Fibroblast of the aortic adventitia (primary cell): Measurements from ENCODE around the gene INPP5B. TPM values are rescaled to one million over a fixed set of nuclear protein-coding genes. Genes with fewer than 3 reads are reported as not detected.
"Not testable (repeated sequence)": the region's sequence is repeated elsewhere in the genome, so short reads cannot be mapped to it uniquely, and the experiment has no call there.

ENCODE experiments used
- DNase-seq: peaks from one replicate; pipeline ENCODE4 v3.0.0-alpha.2; 2010; ENCODE audit warnings: low read depth
- H3K4me3 ChIP-seq: 2 replicates; pipeline ENCODE4 v1.5.1; 2011; ENCODE audit warnings: low read depth, mild to moderate bottlenecking, control low read depth, low read length, moderate library complexity
- total RNA-seq: library from RNA; depleted of rRNA; stranded (reverse); fragments of >200 nt; gene quantifications from 2 replicates; pipeline ENCODE4 v1.2.3, GENCODE V29; 2012; ENCODE audit warnings: low replicate concordance
- TF ChIP-seq, protein P1 (sequence below): IDR thresholded peaks from 2 replicates; pipeline ENCODE4 v1.5.1; 2011; ENCODE audit warnings: mild to moderate bottlenecking, low read length, control low read depth, inconsistent platforms; ENCODE audit not compliant: insufficient read depth

INPP5B gene
- total RNA-seq, 1 donor: 35.5 TPM

DNA sequence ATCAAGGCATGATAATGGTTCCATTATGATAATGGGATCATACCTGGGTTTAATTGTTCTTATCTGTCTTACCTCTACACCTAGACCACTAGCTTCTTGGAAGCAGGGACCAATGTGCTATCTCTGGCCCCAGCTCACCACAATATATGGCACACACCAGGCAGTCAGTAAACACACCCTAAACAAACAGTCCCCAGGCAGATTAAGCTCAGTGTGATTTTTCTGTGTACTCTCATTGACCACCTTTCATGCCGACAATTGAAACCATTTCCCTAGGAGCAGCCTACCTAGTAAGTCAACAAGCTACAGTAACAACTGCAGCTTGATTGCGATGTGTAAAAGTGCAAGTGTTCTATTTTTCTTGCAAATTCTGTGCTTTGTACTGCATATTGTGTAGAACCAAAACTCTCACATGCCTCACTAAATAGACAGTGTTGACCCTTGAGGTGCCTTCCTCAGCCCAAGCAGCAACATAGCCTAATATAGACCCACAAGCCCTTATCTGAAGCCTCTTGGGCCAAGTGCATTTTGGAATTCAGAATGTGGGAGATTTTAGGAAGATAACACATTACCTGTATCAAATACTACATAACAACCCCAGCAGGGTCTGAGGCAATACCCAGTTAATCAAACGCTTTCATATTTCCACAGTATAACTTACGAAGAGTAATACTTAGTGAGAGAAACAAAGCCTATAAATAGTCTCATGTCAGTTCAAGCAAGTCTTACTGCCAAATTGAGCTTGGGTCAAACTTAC is 32.0 kb downstream of the INPP5B start:
- H3K4me3 ChIP-seq: no peak overlapping the region
- no peak for DNase-seq
- TF ChIP-seq, protein P1, sequence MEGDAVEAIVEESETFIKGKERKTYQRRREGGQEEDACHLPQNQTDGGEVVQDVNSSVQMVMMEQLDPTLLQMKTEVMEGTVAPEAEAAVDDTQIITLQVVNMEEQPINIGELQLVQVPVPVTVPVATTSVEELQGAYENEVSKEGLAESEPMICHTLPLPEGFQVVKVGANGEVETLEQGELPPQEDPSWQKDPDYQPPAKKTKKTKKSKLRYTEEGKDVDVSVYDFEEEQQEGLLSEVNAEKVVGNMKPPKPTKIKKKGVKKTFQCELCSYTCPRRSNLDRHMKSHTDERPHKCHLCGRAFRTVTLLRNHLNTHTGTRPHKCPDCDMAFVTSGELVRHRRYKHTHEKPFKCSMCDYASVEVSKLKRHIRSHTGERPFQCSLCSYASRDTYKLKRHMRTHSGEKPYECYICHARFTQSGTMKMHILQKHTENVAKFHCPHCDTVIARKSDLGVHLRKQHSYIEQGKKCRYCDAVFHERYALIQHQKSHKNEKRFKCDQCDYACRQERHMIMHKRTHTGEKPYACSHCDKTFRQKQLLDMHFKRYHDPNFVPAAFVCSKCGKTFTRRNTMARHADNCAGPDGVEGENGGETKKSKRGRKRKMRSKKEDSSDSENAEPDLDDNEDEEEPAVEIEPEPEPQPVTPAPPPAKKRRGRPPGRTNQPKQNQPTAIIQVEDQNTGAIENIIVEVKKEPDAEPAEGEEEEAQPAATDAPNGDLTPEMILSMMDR: no peak

DNA sequence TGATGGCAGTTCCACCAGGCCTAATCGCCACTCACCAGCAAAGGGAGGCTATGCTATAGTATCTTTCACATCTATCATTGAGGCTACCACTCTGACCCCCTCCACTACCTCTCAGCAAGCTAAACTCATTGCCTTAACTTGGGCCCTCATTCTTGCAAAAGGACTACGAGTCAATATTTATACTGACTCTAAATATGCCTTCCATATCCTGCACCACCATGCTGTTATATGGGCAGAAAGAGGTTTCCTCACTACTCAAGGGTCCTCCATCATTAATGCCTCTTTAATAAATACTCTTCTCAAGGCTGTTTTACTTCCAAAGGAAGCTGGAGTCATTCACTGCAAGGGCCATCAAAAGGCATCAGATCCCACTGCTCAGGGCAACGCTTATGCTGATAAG is 35.4 kb downstream of the INPP5B start:
- not testable (repeated sequence) for DNase-seq, H3K4me3 ChIP-seq

DNA sequence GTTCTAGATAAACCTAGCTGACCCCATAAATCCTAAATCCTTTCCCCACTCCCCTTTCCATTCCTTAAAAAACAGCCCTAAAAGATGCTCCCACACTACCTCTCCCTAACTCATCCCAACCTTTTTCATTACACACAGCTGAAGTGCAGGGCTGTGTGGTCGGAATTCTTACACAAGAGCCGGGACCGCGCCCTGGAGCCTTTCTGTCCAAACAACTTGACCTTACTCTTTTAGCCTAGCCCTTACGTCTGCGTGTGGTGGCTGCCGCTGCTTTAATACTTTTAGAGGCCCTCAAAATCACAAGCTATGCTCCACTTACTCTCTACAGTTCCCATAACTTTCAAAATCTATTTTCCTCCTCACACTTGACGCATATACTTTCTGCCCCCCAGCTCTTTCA is 36.0 kb downstream of the INPP5B start:
- H3K4me3 ChIP-seq, DNase-seq: not testable (repeated sequence)

DNA sequence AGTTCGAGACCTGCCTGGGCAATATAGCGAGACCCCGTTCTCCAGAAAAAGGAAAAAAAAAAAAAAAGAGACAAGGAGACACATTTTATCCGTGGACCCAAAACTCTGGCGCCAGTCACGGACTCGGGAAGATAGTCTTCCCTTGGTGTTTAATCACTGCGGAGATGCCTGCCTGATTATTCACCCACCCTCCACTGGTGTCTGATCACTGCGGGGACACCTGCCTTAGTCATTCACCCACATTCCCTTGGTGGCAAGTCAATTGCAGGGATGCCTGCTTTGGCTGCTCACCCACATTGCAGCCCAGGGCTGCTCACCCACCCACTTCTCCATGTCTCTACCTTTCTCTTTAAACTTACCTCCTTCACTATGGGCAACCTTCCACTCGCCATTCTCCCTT is 38.3 kb downstream of the INPP5B start:
- not testable (repeated sequence) for DNase-seq, H3K4me3 ChIP-seq

DNA sequence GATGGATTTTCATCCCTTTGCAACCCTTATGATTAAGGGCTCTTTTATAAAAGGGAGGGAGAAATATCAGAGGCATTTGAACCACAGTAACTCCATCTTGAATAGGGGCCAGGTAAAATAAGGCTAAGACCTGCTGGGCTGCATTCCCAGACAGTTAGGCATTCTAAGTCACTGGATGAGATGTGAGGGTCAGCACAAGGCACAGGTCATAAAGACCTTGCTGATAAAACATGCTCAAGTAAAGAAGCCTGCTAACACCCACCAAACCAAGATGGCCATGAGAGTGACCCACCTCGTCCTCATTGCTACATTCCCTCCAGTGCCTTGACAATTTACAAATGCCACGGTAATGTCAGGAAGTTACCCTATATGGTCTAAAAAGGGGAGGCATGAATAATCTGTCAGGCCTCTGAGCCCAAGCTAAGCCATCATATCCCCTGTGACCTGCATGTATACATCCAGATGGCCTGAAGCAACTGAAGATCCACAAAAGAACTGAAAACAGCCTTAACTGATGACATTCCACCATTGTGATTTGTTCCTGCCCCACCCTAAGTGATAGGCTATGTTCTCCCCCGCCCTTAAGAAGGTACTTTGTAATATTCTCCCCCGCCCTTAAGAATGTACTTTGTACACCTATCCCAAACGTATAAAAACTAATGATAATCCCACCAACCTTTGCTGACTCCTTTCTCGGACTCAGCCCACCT is 39.3 kb downstream of the INPP5B start:
- DNase-seq, H3K4me3 ChIP-seq: not testable (repeated sequence)

DNA sequence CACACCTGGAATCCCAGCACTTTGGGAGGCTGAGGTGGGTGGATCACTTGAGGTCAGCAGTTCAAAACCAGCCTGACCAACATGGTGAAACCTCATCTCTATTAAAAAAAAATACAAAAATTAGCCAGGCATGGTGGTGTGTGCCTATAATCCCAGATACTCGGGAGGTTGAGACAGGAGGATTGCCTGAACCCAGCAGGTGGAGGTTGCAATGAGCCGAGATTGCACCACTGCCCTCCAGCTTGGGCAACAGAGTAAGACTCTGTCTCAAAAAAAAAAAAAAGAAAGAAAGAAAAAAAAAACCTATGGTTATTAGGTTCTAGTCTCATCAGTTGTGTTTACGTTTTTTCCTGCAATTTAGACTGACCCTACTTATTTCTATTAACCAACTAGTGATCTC is 40.3 kb downstream of the INPP5B start:
- H3K4me3 ChIP-seq, DNase-seq: not testable (repeated sequence)

DNA sequence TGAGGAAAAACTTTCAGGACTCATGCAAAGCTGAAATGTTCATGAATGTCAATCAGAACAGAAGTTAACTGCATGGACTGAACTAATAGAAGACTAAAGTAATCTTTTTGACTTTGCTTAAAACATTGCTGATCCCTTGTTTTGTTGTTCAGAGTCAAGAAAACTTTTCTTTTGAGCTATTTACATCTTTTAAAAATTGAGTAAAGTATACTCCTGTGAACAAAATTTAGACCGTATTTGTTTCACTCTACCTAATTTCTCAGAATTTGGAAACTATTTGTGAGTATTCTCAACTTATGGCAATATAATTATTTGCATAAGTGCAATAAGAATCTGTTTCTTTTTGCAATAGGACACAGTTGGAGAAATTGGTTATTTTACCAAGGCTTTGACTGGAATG is 41.1 kb downstream of the INPP5B start:
- H3K4me3 ChIP-seq: no peak overlapping the region
- TF ChIP-seq, protein P1: no peak
- no peak for DNase-seq

DNA sequence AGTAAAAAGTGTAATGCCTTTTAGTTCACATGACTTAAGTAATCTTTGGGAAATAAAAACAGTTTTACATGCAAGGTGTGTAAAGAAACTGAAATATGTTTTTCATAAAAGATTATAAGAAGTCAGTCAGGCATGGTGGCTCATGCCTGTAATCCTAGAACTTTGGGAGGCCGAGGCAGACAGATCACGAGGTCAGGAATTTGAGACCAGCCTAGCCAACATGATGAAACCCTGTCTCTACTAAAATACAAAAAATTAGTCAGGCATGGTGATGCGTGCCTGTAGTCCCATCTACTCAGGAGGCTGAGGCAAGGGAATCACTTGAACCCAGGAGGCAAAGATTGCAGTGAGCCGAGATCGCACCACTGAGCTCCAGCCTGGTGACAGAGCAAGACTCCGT is 42.9 kb downstream of the INPP5B start:
- DNase-seq, H3K4me3 ChIP-seq: not testable (repeated sequence)

DNA sequence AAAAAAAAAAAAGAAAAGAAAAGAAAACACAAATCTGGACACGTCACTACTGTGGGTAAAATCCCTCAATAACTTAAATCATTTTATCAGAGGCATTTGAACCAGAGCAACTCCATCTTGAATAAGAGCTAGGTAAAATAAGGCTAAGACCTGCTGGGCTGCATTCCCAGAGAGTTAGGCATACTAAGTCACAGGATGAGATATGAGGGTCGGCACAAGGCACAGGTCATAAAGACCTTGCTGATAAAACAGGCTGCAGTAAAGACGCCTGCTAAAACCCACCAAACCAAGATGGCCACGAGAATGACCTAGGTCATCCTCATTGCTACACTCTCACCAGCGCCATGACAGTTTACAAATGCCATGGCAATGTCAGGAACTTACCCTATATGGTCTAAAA is 43.9 kb downstream of the INPP5B start:
- H3K4me3 ChIP-seq: no peak overlapping the region
- no peak for DNase-seq
- TF ChIP-seq, protein P1: no peak

DNA sequence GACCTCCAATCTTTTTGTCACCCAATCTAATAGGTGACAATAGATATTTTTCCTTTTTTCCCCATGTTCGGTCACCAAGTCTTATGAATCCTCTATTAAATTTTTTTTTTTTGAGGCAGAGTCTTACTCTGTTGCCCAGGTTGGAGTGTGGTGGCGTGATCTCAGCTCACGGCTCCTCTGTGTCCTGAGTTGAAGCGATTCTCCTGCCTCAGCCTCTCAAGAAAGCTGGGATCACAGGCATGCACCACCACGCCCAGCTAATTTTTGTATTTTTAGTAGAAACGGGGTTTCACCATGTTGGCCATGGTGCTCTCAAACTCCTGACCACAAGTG is 45.0 kb downstream of the INPP5B start:
- no peak for DNase-seq
- TF ChIP-seq, protein P1: no peak
- no peak overlapping the region for H3K4me3 ChIP-seq
